ENCODE results near the gene ATP8B4. TPM values are rescaled to one million over a fixed set of nuclear protein-coding genes. Genes with fewer than 3 reads are reported as not detected.

The ATP8B4 gene
- total and polyA plus RNA-seq, 2 of the 8 experiments (the other 6 are each of a cell fraction or from before 2014, with no cell fraction given), result 0.17 to 0.24 TPM

- no peak overlapping the region for H2BK12ac ChIP-seq (ENCODE audit: low read depth, low read length)
- no peak overlapping the region for H3K9ac ChIP-seq (replicated peaks in 1 of 4; ENCODE audit: extremely low read depth in 1 of 4, low read depth in 3 of 4, low read length in 3 of 4)
- FAIRE-seq (no peak), DNase-seq (ENCODE audit: low read depth in 1 of 2, low spot score in 2 of 2) (no peak)
- ChIA-PET POLR2A (ENCODE audit: partially characterized antibody) (no interaction called here), CTCF (ENCODE audit: partially characterized antibody) (interaction anchor here (0.6 to 3.2 kb wide), 5 partner anchors 9 to 185 kb away, joined by 3 to 25 read pairs (median 4); no protein-coding TSS in a partner anchor)
- H3K14ac ChIP-seq (ENCODE audit: insufficient read length), result no peak overlapping the region
- H3K56ac ChIP-seq (replicated peaks; ENCODE audit: insufficient read length, low read depth, low read length), result no peak overlapping the region
- H2BK120ac ChIP-seq (replicated peaks; ENCODE audit: low read depth, low read length), result no peak overlapping the region
- H3K4ac ChIP-seq (replicated peaks; ENCODE audit: insufficient read length, low read depth, low read length), result no peak overlapping the region
- no peak overlapping the region for H2AK5ac ChIP-seq (ENCODE audit: low read depth, low read length)
- H4K20me1 ChIP-seq (replicated peaks in 1 of 2; ENCODE audit: control insufficient read depth in 1 of 2, insufficient read depth in 2 of 2, low read length in 2 of 2), result no peaks in the 10 kb centered on the region
- H2AFZ ChIP-seq (ENCODE audit: low read length), result no peak overlapping the region
- no peaks in the 10 kb centered on the region for H3K27me3 ChIP-seq (replicated peaks in 1 of 4; ENCODE audit: control insufficient read depth in 3 of 4, extremely low read depth in 1 of 4, insufficient read depth in 3 of 4, low read length in 3 of 4)
- H3K79me2 ChIP-seq (ENCODE audit: control insufficient read depth in 1 of 2, insufficient read depth in 2 of 2, low read length in 2 of 2), result no peaks in the 10 kb centered on the region
- no peak overlapping the region for H2BK20ac ChIP-seq (ENCODE audit: low read length)
- no peak overlapping the region for H2BK15ac ChIP-seq (ENCODE audit: low read length)
- no peaks in the 10 kb centered on the region for H3K9me3 ChIP-seq (ENCODE audit: insufficient read depth in 2 of 2, low read depth in 1 of 2, low read length in 1 of 2)
- no peaks in the 10 kb centered on the region for H3K79me1 ChIP-seq (ENCODE audit: low read depth, low read length)
- no peak overlapping the region for H4K8ac ChIP-seq (ENCODE audit: extremely low read depth, insufficient read depth, low read length)
- H3K23ac ChIP-seq (ENCODE audit: insufficient read length), result no peak overlapping the region
- H3K27ac ChIP-seq (ENCODE audit: low read depth, low read length), result no peak overlapping the region
- H3K4me2 ChIP-seq (ENCODE audit: insufficient read depth in 1 of 2, low read depth in 2 of 2, low read length in 2 of 2), result no peak overlapping the region
- H4K91ac ChIP-seq (replicated peaks; ENCODE audit: insufficient read length, low read length), result no peak overlapping the region
- H3K18ac ChIP-seq (ENCODE audit: extremely low read depth, low read length), result no peak overlapping the region
- H2BK5ac ChIP-seq (ENCODE audit: low read depth, low read length), result no peak overlapping the region
- peaks cover 0 to 4% (median under 1%) of the 10 kb centered on the region in 4 experiments; a peak in 2 of 7 replicates for H3K4me1 ChIP-seq (replicated peaks in 1 of 4; ENCODE audit: control insufficient read depth in 3 of 4, insufficient read depth in 4 of 4, low read length in 3 of 4)
- H3K23me2 ChIP-seq (ENCODE audit: low read depth, low read length), result no peaks in the 10 kb centered on the region
- H4K5ac ChIP-seq (ENCODE audit: insufficient read length, low read depth, low read length), result no peak overlapping the region
- no peaks in the 10 kb centered on the region for H3K36me3 ChIP-seq (ENCODE audit: control insufficient read depth in 2 of 4, insufficient read depth in 4 of 4, low read length in 3 of 4)
- H3K4me3 ChIP-seq (ENCODE audit: extremely low read depth in 1 of 4, insufficient read depth in 2 of 4, low read depth in 3 of 4, low read length in 4 of 4), result no peak overlapping the region
- TF ChIP-seq CBX5 (IDR thresholded peaks at IDR 0.05; ENCODE audit: low read depth, low read length) (no peak), KDM1A (IDR thresholded peaks at IDR 0.05; ENCODE audit: borderline replicate concordance, low read length) (no peak), CBX8 (IDR thresholded peaks at IDR 0.05; ENCODE audit: borderline replicate concordance, low read depth, low read length) (no peak), HDAC2 (IDR thresholded peaks at IDR 0.05; ENCODE audit: borderline replicate concordance in 1 of 2, low read depth in 2 of 2, low read length in 2 of 2) (no peak), CTCF (IDR thresholded peaks at IDR 0.05; ENCODE audit: control extremely low read depth in 1 of 3, insufficient read depth in 1 of 3, low read depth in 1 of 3, low read length in 3 of 3) (no peak), BRCA1 (IDR thresholded peaks at IDR 0.05; ENCODE audit: low read depth, low read length) (no peak), HDAC6 (IDR thresholded peaks at IDR 0.05; ENCODE audit: low read depth, low read length) (no peak), KDM5A (IDR thresholded peaks at IDR 0.05; ENCODE audit: low read length) (no peak), KDM4A (IDR thresholded peaks at IDR 0.05; ENCODE audit: low read depth, low read length, severe bottlenecking) (no peak), GTF2F1 (IDR thresholded peaks at IDR 0.05; ENCODE audit: borderline replicate concordance, low read depth, low read length) (no peak), CEBPB (IDR thresholded peaks at IDR 0.05; ENCODE audit: low read depth, low read length) (no peak), RAD21 (IDR thresholded peaks at IDR 0.05 in 1 of 2, conservative IDR thresholded peaks at IDR 0.05 in 1 of 2; ENCODE audit: low read depth in 2 of 2, low read length in 2 of 2) (no peak)
These were observed 57.5 kb downstream of the ATP8B4 start for GRCh38 chr15:50061503-50061902.
